NCI-H1436 treated with DMSO at 0.1 percent for 48 hours (cell line): ENCODE results near the gene UGT8.

Experiments used
- DNase-seq: peaks from one replicate; lab custom pipeline; 2025; lab: John Stamatoyannopoulos, UW

Gene UGT8

GRCh38 chr4:114692958-114693357, 94.4 kb downstream of the UGT8 start:
- no peak for DNase-seq

- DNase-seq = no peak
Measured at GRCh38 chr4:114694770-114695169, 96.2 kb downstream of the UGT8 start.

GRCh38 chr4:114698231-114698630, 99.6 kb downstream of the UGT8 start:
- DNase-seq = no peak

- DNase-seq = no peak
Measured at GRCh38 chr4:114701491-114701890, 102.9 kb downstream of the UGT8 start.

- DNase-seq = no peak
Measured at GRCh38 chr4:114717432-114717831, 118.8 kb downstream of the UGT8 start.

GRCh38 chr4:114725066-114725465, 126.5 kb downstream of the UGT8 start:
- no peak for DNase-seq

- no peak for DNase-seq
Measured at GRCh38 chr4:114727461-114727860, 128.9 kb downstream of the UGT8 start.
